Cardiac muscle cell (in vitro differentiated cells and primary cell): ENCODE measurements around the gene MAPK8. TPM values are rescaled to one million over a fixed set of nuclear protein-coding genes. Genes with fewer than 3 reads are reported as not detected.

ENCODE experiments used
- DNase-seq, 2 donors: peaks; one replicate each; pipeline versions ENCODE4 v3.0.0 to v3.0.0-alpha.2; 2010 to 2017; ENCODE audit warnings: low read depth in 1 of 2, low spot score in 1 of 2
- H3K27ac ChIP-seq: fragments of 200-600 bp; sonication (generic); 2 replicates; pipeline ENCODE4 v1.5.1; 2016
- H3K27me3 ChIP-seq: fragments of 200-600 bp; sonication (generic); 2 replicates; pipeline ENCODE4 v1.6.0; 2016; ENCODE audit warnings: control low read depth
- H3K36me3 ChIP-seq: fragments of 200-600 bp; sonication (generic); 2 replicates; pipeline ENCODE4 v1.5.1; 2016; ENCODE audit warnings: control low read depth
- H3K4me1 ChIP-seq: fragments of 200-600 bp; sonication (generic); 2 replicates; pipeline ENCODE4 v1.8.1; 2017; ENCODE audit warnings: low read depth, mild to moderate bottlenecking, mixed run types
- H3K4me3 ChIP-seq: fragments of 200-600 bp; sonication (generic); 2 replicates; pipeline ENCODE4 v1.5.1; 2016; ENCODE audit warnings: mild to moderate bottlenecking
- H3K9me3 ChIP-seq: fragments of 200-600 bp; sonication (generic); 2 replicates; pipeline ENCODE4 v1.5.1; 2017; ENCODE audit warnings: low read depth, mild to moderate bottlenecking, control low read depth
- polyA plus RNA-seq: library from polyadenylated mRNA; unstranded; fragments of >200 nt; fragmentation: Nextera tagmentation; extraction: Ambion mirVana; gene quantifications from 2 replicates; pipeline ENCODE4 v1.2.1, GENCODE V29; 2016
- total RNA-seq: library from RNA; depleted of rRNA; stranded (reverse); fragments of >200 nt; gene quantifications from 2 replicates; pipeline ENCODE4 v1.2.3, GENCODE V29; 2016
- TF ChIP-seq, protein P1 (sequence below): IDR thresholded peaks from 2 replicates; pipeline ENCODE4 v1.5.1; 2012; ENCODE audit warnings: low read depth, mild to moderate bottlenecking, low read length

Gene MAPK8
- total and polyA plus RNA-seq, 2 experiments from 2014 or later: 15.4 to 40.8 TPM

- DNase-seq: no peak
- H3K36me3 ChIP-seq: peaks cover 26% of the 10 kb centered on the region
- H3K9me3 ChIP-seq: no peaks in the 10 kb centered on the region
- H3K4me1 ChIP-seq: no peaks in the 10 kb centered on the region
- no peaks in the 10 kb centered on the region for H3K27me3 ChIP-seq
- H3K27ac ChIP-seq: no peak overlapping the region
- no peak overlapping the region for H3K4me3 ChIP-seq
- TF ChIP-seq, protein P1, sequence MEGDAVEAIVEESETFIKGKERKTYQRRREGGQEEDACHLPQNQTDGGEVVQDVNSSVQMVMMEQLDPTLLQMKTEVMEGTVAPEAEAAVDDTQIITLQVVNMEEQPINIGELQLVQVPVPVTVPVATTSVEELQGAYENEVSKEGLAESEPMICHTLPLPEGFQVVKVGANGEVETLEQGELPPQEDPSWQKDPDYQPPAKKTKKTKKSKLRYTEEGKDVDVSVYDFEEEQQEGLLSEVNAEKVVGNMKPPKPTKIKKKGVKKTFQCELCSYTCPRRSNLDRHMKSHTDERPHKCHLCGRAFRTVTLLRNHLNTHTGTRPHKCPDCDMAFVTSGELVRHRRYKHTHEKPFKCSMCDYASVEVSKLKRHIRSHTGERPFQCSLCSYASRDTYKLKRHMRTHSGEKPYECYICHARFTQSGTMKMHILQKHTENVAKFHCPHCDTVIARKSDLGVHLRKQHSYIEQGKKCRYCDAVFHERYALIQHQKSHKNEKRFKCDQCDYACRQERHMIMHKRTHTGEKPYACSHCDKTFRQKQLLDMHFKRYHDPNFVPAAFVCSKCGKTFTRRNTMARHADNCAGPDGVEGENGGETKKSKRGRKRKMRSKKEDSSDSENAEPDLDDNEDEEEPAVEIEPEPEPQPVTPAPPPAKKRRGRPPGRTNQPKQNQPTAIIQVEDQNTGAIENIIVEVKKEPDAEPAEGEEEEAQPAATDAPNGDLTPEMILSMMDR: no peak
Observed at GRCh38 chr10:48423884-48424283, 117.4 kb downstream of the MAPK8 start.

- Histone ChIP-seq H3K9me3 (no peaks in the 10 kb centered on the region), H3K27me3 (no peaks in the 10 kb centered on the region), H3K4me3 (no peak overlapping the region), H3K4me1 (no peaks in the 10 kb centered on the region), H3K36me3 (peaks cover 20% of the 10 kb centered on the region), H3K27ac (no peak overlapping the region)
- TF ChIP-seq, protein P1: no peak
- no peak for DNase-seq
Observed at GRCh38 chr10:48428896-48429295, 122.4 kb downstream of the MAPK8 start.

DNA sequence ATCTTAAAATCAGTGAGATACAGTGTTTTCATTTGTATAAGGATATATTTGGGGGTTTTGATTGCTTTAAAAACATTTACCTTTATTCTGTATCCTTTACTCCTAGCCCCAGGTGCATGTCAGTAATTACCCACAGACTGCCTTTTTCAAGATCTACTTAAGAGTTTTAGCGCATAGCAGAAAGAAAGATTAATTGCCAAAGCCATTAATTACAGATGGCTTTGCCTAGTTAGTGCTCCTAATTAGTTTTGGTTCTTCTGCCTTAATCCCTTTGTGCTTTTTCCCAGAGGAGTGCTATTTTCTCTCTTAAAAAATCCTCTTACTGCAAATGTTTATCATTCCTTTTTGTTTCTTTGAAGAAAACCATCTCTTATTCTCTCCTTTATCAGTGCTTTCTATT is 122.8 kb downstream of the MAPK8 start:
- no peaks in the 10 kb centered on the region for H3K9me3 ChIP-seq
- TF ChIP-seq, protein P1: no peak
- H3K36me3 ChIP-seq: peaks cover 20% of the 10 kb centered on the region
- no peak for DNase-seq
- H3K4me1 ChIP-seq: no peaks in the 10 kb centered on the region
- H3K4me3 ChIP-seq: no peak overlapping the region
- no peak overlapping the region for H3K27ac ChIP-seq
- H3K27me3 ChIP-seq: no peaks in the 10 kb centered on the region

DNA sequence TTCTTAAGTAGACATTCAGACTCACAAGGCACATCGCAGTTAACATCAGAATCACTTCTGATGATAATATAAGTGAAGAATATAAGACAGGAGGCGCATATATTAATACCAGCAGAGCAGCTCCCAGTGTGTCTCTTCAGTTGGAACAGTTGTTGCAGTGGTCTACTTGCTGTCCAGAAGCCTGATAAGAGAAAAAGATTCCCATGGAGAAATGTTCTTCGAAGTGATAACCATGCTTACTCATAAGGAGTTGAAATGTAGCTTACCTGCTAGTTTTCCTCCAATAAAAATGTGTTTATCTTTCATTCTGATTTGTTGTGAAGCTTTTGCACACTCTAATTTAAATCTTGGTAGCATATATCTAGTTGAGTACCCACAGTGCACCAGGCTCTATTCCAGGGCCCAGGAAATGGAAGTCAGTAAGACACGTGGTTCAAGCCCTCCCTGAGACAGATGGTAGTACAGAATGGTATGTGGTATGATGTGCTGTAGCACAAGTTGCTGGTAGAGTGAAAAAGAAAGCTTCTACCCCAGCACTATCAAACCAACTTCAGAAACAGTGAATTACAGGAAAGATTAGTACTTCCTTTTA is 124.0 kb downstream of the MAPK8 start:
- TF ChIP-seq, protein P1: no peak
- Histone ChIP-seq H3K27me3 (no peaks in the 10 kb centered on the region), H3K27ac (no peak overlapping the region), H3K4me1 (no peaks in the 10 kb centered on the region), H3K36me3 (peaks cover 24% of the 10 kb centered on the region), H3K9me3 (no peaks in the 10 kb centered on the region), H3K4me3 (no peak overlapping the region)
- DNase-seq: no peak

DNA sequence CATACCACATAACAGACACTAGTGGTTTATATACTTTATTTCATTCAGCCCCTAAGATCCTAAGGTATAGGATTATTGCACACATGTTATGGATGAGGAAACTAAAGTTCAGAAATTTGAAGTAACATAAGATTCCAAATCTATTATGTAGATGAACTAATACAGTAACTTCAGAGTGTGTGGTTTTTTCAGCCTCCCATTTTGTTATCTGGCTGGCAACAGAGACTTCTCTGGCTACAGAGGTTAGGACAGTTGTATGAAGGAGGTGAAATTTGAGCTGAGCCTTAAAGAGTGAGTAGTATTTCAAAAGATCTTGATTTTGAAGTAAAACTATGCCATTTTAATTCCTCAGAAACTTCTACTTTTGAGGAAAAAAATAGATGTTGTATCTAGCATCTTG is 125.4 kb downstream of the MAPK8 start:
- Histone ChIP-seq H3K27me3 (no peaks in the 10 kb centered on the region), H3K36me3 (peaks cover 20% of the 10 kb centered on the region), H3K4me1 (no peaks in the 10 kb centered on the region), H3K4me3 (no peak overlapping the region), H3K27ac (no peak overlapping the region), H3K9me3 (no peaks in the 10 kb centered on the region)
- TF ChIP-seq, protein P1: no peak
- peak in 1 of 2 donors; percentile 30 for DNase-seq

DNA sequence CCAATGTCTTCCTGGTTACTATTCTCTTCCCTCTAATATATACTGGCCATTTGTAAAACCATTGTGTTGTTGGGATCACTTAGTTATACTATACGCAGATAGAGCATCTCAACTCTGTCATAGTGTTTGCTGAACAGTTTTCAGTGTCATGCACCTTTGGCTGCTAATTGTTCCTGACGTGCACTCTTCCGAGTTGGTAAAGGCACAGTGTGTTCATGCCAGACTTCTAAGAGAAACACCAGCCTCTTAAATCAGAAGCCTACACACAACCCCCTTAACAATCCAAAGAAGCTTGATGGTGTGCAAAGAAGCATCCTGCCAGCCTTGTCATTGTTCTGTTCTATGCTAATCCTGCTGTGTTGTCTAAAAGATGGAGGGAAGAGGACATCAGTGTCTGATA is 131.1 kb downstream of the MAPK8 start:
- TF ChIP-seq, protein P1: no peak
- Histone ChIP-seq H3K27me3 (no peaks in the 10 kb centered on the region), H3K4me1 (no peaks in the 10 kb centered on the region), H3K4me3 (no peak overlapping the region), H3K36me3 (peaks cover 7% of the 10 kb centered on the region), H3K9me3 (no peaks in the 10 kb centered on the region), H3K27ac (no peak overlapping the region)
- DNase-seq: no peak
